Aorta (tissue), 5 donors: ENCODE results near the gene OR13H1. TPM values are rescaled to one million over a fixed set of nuclear protein-coding genes. Genes with fewer than 3 reads are reported as not detected.
"Not testable (repeated sequence)": the region's sequence is repeated elsewhere in the genome, so short reads cannot be mapped to it uniquely, and the experiment has no call there.

Source experiments
- ATAC-seq: fragments of 200-7000 bp; cut with Tn5 transposase; one replicate; pipeline ENCODE4 v1.9.1; 2022; ENCODE audit warnings: moderate library complexity; ENCODE audit not compliant: low FRiP score
- DNase-seq, 2 donors: peaks; one replicate each; pipeline ENCODE4 v3.0.0-alpha.2; 2020
- H3K27ac ChIP-seq, 2 donors: one replicate each; pipeline ENCODE4 v1.5.1; 2013; ENCODE audit warnings: low read length in 2 of 2, mild to moderate bottlenecking in 2 of 2, moderate library complexity in 2 of 2, control low read depth in 1 of 2, inconsistent platforms in 1 of 2, low read depth in 1 of 2
- H3K27me3 ChIP-seq, 2 donors: one replicate each; pipeline ENCODE4 v1.6.1; 2013; ENCODE audit warnings: control low read depth in 1 of 2, low read length in 1 of 2, mild to moderate bottlenecking in 1 of 2, moderate library complexity in 1 of 2; ENCODE audit not compliant: insufficient read depth in 2 of 2, control insufficient read depth in 1 of 2
- H3K36me3 ChIP-seq, 2 donors: one replicate each; pipeline ENCODE4 v1.6.1; 2013; ENCODE audit warnings: control low read depth in 1 of 2, low read length in 1 of 2, mild to moderate bottlenecking in 1 of 2; ENCODE audit not compliant: insufficient read depth in 2 of 2, control insufficient read depth in 1 of 2
- H3K4me1 ChIP-seq, 2 donors: one replicate each; pipeline ENCODE4 v1.6.1; 2013; ENCODE audit warnings: low read length in 2 of 2, control low read depth in 1 of 2, mild to moderate bottlenecking in 1 of 2, moderate library complexity in 1 of 2; ENCODE audit not compliant: insufficient read depth in 2 of 2, control insufficient read depth in 1 of 2
- H3K4me3 ChIP-seq, 2 donors: one replicate each; pipeline ENCODE4 v1.5.1; 2013; ENCODE audit warnings: low read length in 2 of 2, control low read depth in 1 of 2, mild to moderate bottlenecking in 1 of 2
- H3K9me3 ChIP-seq: one replicate; pipeline ENCODE4 v1.6.1; 2013; ENCODE audit warnings: mild to moderate bottlenecking, low read length; ENCODE audit not compliant: control insufficient read depth
- WGBS, 2 donors: extraction: QIAGEN DNeasy Blood & Tissue Kit; methylation state at CpG; one replicate each; pipeline ENCODE4 v1.1.7; 2013; 5-methylcytosine and 5-hydroxymethylcytosine counted together
- intact Hi-C, 2 donors: fragments of 100-400 bp; cut with DNase I; formaldehyde crosslinking; loops; one replicate each; pipeline versions ENCODE4 v1.14.2 to v1.15.0; 2022
- long read RNA-seq, 2 donors: library from polyadenylated mRNA; unstranded; transcript quantifications; one replicate each; pipeline ENCODE4 v2.0.0, GENCODE V29; 2020 to 2021
- polyA plus RNA-seq, 2 donors: library from polyadenylated mRNA; stranded (reverse); fragments of 200-250 nt; gene quantifications; one replicate each; pipeline ENCODE4 v1.2.3, GENCODE V29; 2013
- total RNA-seq, 2 donors: library from RNA; stranded (reverse); fragmentation: NEBNext Ultra II Directional; extraction: Animal tissue kit (Norgen Biotek cat#: 25700); gene quantifications; one replicate each; pipeline ENCODE4 v1.2.1, GENCODE V29; 2021
- donor health status: healthy with polysubstance abuse.
- donor health status: Bipolar disorder and iron deficiency.
- donor health status: DM: no; HTN: no; CAD: no.
- donor health status: DM: no; HTN: no; CAD: no.
- donor health status: DM: yes; HTN: yes; CAD: no.

OR13H1 gene, protein sequence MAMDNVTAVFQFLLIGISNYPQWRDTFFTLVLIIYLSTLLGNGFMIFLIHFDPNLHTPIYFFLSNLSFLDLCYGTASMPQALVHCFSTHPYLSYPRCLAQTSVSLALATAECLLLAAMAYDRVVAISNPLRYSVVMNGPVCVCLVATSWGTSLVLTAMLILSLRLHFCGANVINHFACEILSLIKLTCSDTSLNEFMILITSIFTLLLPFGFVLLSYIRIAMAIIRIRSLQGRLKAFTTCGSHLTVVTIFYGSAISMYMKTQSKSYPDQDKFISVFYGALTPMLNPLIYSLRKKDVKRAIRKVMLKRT
- total RNA-seq (not detected), polyA plus RNA-seq (not detected)
- long read RNA-seq, donor 1: 0 reads
- long read RNA-seq, donor 2: 0 reads

DNA sequence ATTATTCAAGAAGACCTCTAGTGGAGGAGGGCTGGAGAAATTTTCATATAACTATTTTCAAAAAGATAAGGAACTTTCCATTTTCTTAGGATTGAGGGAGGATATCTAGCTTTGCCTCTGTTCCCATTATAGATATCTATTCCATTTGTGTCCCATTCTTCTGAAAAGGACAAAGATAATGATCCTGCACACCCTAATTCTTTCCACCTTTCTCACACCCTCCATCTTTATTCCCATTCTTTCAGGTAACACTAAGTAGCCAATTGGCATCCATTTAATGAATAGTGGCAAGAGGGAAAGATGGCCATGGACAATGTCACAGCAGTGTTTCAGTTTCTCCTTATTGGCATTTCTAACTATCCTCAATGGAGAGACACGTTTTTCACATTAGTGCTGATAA is at the start of gene OR13H1:
TSS of gene OR13H1 (plus strand) at position 301 of the 400 bp plus-strand sequence. CDS start at position 301, 0 bp downstream.
- no peak for DNase-seq
- no peaks in the 10 kb centered on the region for H3K36me3 ChIP-seq
- H3K4me3 ChIP-seq: no peak within 1 kb of the TSS
- H3K4me1 ChIP-seq: no peaks in the 10 kb centered on the region
- intact Hi-C loops: no loop called here
- ATAC-seq: no peak
- no peak within 1 kb of the TSS for H3K27ac ChIP-seq
- H3K9me3 ChIP-seq: no peaks in the 10 kb centered on the region
- H3K27me3 ChIP-seq: no peaks in the 10 kb centered on the region
- 54 to 78% methylated on average over 1 of the region's 1 CpG for WGBS, 2 donors

DNA sequence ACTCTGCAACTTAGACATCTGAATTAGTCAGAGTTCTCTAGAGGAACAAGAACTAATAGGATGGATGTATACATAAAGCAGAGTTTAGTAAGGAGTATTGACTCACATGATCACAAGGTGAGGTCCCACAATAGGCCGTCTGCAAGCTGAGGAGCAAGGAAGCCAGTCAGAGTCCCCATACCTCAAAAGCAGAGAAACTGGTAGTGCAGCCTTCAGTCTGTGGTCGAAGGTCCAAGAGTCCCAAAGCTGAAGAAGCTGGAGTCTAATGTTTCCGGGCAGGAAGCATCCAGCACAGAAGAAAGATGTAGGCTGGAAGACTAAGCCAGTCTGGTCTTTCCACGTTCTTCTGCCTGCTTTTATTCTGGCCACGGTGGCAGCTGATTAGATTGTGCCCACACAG is 42.3 kb upstream of the OR13H1 start:
- H3K36me3 ChIP-seq, ATAC-seq, H3K9me3 ChIP-seq, H3K27ac ChIP-seq, intact Hi-C loops, H3K4me3 ChIP-seq, H3K4me1 ChIP-seq, DNase-seq, H3K27me3 ChIP-seq: not testable (repeated sequence)
- WGBS, 2 donors: 49 to 67% methylated on average over 5 of the region's 5 CpGs

DNA sequence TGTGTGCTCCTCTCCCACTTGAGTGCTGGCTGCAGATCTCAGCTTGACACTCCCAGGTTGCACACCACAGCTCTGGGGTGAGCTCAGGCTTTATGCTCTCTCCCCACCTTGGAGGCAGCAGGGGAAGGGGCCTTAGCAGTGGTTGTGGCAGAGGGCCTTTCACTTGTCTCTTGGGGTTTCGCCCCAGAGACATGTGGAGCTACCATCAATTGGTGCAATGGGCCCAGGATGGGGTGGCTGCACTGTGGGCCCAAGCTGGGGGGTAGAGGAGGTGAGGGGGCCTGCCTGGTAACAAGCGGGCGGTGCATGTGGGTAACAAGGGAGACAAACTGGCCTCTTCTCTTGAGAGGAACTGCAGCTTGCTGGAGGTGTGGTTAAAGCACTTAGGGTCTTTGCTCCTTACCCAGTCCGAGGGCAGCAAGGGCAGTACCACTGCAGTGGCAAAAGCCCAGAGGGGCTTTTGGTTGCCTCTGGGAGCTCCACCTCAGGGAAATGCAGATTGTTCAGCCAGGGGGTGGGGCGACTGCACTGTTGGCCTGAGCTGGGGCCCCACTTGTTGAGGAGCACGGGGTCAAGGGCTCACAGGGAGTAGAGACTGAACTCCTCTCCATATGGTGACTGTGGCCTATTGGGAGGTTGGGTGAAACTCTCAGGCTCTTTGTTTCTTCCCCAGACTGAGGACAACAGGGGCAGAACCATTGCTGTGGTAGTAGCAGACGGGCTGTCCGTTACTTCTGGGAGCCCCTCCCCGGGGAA is 30.5 kb upstream of the OR13H1 start:
- intact Hi-C loops: no loop called here
- no peak overlapping the region for H3K27ac ChIP-seq
- no peak for ATAC-seq
- no peaks in the 10 kb centered on the region for H3K27me3 ChIP-seq
- H3K4me1 ChIP-seq: no peaks in the 10 kb centered on the region
- DNase-seq: no peak
- H3K9me3 ChIP-seq: no peaks in the 10 kb centered on the region
- WGBS, 2 donors: 81 to 86% methylated on average over 9 of the region's 9 CpGs
- H3K36me3 ChIP-seq: no peaks in the 10 kb centered on the region
- no peak overlapping the region for H3K4me3 ChIP-seq

DNA sequence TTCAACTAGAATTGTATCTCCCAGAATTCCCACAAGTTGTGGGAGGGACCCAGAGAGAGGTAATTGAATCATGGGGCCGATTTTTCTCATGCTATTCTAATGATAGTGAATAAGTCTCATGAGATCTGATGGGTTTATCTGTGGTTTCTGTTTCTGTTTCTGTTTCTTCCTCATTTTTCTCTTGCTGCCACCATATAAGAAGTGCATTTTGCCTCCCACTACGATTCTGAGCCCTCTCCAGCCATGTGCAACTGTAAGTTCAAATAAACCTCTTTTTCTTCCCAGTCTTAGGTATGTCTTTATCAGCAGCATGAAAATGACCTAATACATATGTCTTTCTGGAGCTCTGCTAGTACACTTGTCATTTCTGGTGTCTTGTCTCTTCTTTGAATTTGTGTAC is 22.1 kb upstream of the OR13H1 start:
- Histone ChIP-seq H3K27ac (no peak overlapping the region), H3K4me3 (no peak overlapping the region), H3K9me3 (no peaks in the 10 kb centered on the region), H3K36me3 (no peaks in the 10 kb centered on the region), H3K4me1 (no peaks in the 10 kb centered on the region), H3K27me3 (no peaks in the 10 kb centered on the region)
- intact Hi-C loops: no loop called here
- DNase-seq: no peak
- 67 to 82% methylated on average over 2 of the region's 2 CpGs for WGBS, 2 donors
- no peak for ATAC-seq

DNA sequence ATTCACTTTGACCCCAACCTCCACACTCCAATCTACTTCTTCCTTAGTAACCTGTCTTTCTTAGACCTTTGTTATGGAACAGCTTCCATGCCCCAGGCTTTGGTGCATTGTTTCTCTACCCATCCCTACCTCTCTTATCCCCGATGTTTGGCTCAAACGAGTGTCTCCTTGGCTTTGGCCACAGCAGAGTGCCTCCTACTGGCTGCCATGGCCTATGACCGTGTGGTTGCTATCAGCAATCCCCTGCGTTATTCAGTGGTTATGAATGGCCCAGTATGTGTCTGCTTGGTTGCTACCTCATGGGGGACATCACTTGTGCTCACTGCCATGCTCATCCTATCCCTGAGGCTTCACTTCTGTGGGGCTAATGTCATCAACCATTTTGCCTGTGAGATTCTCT is 344 bp downstream of the OR13H1 start:
- H3K36me3 ChIP-seq: no peaks in the 10 kb centered on the region
- no peak for DNase-seq
- ATAC-seq: no peak
- H3K4me3 ChIP-seq: no peak overlapping the region
- no peaks in the 10 kb centered on the region for H3K27me3 ChIP-seq
- no peaks in the 10 kb centered on the region for H3K4me1 ChIP-seq
- intact Hi-C loops: no loop called here
- H3K9me3 ChIP-seq: no peaks in the 10 kb centered on the region
- no peak overlapping the region for H3K27ac ChIP-seq
- WGBS, 2 donors: 69 to 87% methylated on average over 4 of the region's 4 CpGs

DNA sequence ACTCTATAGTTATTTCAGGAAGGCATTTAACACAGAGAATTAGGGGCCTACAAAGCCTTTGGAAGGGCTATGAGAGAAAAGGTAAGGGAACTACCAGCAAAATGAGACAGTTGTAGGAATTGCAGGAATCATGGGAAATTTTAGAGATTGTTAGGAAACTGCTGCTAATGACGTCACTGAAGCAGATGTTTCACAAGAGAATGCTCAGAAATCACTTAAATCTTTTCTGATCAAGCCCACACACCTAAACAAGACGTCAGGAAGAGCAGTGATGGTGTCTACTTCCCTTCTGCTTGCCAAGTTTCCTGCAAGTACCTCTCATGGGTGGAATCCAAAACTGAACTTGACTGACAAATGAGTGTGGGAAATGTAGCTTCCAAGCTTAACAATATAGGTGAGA is 5.1 kb downstream of the OR13H1 start:
- Histone ChIP-seq H3K27me3 (no peaks in the 10 kb centered on the region), H3K9me3 (no peaks in the 10 kb centered on the region), H3K4me3 (no peak overlapping the region), H3K27ac (no peak overlapping the region), H3K4me1 (no peaks in the 10 kb centered on the region), H3K36me3 (no peaks in the 10 kb centered on the region)
- no peak for ATAC-seq
- DNase-seq: no peak
- 48 to 72% methylated on average over 2 of the region's 2 CpGs for WGBS, 2 donors
- intact Hi-C loops: no loop called here

DNA sequence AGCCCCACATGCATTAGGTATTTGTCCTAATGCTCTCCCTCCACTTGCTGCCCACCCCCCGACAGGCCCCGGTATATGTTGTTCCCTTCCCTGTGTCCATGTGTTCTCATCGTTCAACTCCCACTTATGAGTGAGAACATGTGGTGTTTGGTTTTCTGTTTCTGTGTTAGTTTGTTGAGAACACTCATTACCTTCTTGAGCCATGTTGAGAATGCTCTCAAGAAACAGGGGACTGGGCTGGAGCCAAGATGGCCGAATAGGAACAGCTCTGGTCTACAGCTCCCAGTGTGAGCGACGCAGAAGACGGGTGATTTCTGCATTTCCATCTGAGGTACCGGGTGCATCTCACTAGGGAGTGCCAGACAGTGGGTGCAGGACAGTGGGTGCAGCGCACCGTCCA is 8.6 kb downstream of the OR13H1 start:
- H3K4me1 ChIP-seq, H3K36me3 ChIP-seq, DNase-seq, ATAC-seq, H3K4me3 ChIP-seq, H3K27ac ChIP-seq, intact Hi-C loops, H3K27me3 ChIP-seq, H3K9me3 ChIP-seq: not testable (repeated sequence)
- 86 to 90% methylated on average over 10 of the region's 10 CpGs for WGBS, 2 donors

DNA sequence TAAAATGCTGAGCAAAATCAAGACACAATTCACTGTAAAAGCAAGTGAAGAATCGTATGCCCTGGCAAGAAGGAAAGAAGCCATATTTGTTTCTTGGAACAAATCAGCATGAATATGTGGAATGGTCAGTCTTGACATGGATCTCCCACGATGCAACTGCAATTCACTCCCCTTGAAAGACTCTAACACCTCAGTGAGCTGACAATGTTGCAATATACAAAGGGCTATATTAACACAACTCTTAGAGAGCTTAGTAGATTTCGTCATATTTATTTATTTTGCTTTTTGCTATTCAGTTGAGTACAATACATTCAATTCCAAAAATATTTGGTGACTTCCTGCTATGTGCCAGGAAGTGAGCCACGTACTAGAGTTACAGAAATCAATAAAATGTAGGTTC is 14.7 kb downstream of the OR13H1 start:
- Histone ChIP-seq H3K9me3 (no peaks in the 10 kb centered on the region), H3K36me3 (no peaks in the 10 kb centered on the region), H3K4me1 (no peaks in the 10 kb centered on the region), H3K27me3 (no peaks in the 10 kb centered on the region), H3K27ac (no peak overlapping the region), H3K4me3 (no peak overlapping the region)
- DNase-seq (no peak), ATAC-seq (no peak)
- intact Hi-C loops: no loop called here
- 76 to 87% methylated on average over 4 of the region's 4 CpGs for WGBS, 2 donors
